Ishikawa (cell line): ENCODE data around the gene L3MBTL1.

Experiments
- CEBPB ChIP-seq: IDR thresholded peaks from 2 replicates; pipeline ENCODE4 v1.6.1; 2012
- CREB1 ChIP-seq: IDR thresholded peaks from 2 replicates; pipeline ENCODE4 v1.6.1; 2012; ENCODE audit warnings: low read depth
- EGR1 ChIP-seq: IDR thresholded peaks from 2 replicates; pipeline ENCODE4 v1.6.1; 2012
- EP300 ChIP-seq: IDR thresholded peaks from 2 replicates; pipeline ENCODE4 v1.6.1; 2012; ENCODE audit warnings: borderline replicate concordance
- FOXM1 ChIP-seq: IDR thresholded peaks from 2 replicates; pipeline ENCODE4 v1.6.1; 2012; ENCODE audit warnings: low read depth, borderline replicate concordance
- NFIC ChIP-seq: IDR thresholded peaks from 2 replicates; pipeline ENCODE4 v1.6.1; 2012
- RAD21 ChIP-seq: IDR thresholded peaks from 2 replicates; pipeline ENCODE4 v1.6.1; 2012; ENCODE audit warnings: low read depth
- TAF1 ChIP-seq: IDR thresholded peaks from 2 replicates; pipeline ENCODE4 v1.6.1; 2012; ENCODE audit warnings: low read depth, mild to moderate bottlenecking
- TCF12 ChIP-seq: IDR thresholded peaks from 2 replicates; pipeline ENCODE4 v1.6.1; 2012; ENCODE audit warnings: low read depth
- YY1 ChIP-seq: IDR thresholded peaks from 2 replicates; pipeline ENCODE4 v1.6.1; 2012; ENCODE audit warnings: low read depth
- ZBTB7A ChIP-seq: IDR thresholded peaks from 2 replicates; pipeline ENCODE4 v1.6.1; 2012; ENCODE audit warnings: low read depth
- TF ChIP-seq, protein P1 (sequence below): IDR thresholded peaks from 2 replicates; pipeline ENCODE4 v1.6.1; 2012; ENCODE audit warnings: low read depth, mild to moderate bottlenecking
- TF ChIP-seq, protein P2 (sequence below): IDR thresholded peaks from 2 replicates; pipeline ENCODE4 v1.6.1; 2012
- TF ChIP-seq, protein P3 (sequence below): IDR thresholded peaks from 2 replicates; pipeline ENCODE4 v1.6.1; 2012

DNA sequence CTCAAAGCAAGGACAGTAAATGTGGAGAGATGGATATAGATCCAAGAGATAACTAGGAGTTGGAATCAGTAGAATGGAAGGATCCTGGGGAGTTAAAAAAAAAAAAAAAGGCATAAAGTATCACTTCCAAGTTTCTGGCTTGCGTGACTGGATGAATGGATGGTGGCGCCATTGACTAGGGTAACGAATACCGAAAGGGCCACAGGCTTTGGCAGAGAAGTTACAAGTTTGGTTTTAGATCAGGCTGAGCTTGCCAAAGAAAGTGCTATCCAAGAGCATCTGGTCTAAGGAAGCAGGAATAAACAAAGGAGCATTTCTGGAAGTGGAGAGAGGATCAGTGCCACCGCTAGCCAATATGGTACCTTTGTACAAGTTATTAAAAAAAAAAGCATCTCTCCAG lies 17.5 kb downstream of the L3MBTL1 start:
- TF ChIP-seq YY1 (no peak), EP300 (no peak), TAF1 (no peak), CEBPB (no peak), NFIC (no peak), FOXM1 (no peak), CREB1 (no peak), RAD21 (no peak), ZBTB7A (no peak), EGR1 (no peak), TCF12 (no peak)
- TF ChIP-seq, protein P1, sequence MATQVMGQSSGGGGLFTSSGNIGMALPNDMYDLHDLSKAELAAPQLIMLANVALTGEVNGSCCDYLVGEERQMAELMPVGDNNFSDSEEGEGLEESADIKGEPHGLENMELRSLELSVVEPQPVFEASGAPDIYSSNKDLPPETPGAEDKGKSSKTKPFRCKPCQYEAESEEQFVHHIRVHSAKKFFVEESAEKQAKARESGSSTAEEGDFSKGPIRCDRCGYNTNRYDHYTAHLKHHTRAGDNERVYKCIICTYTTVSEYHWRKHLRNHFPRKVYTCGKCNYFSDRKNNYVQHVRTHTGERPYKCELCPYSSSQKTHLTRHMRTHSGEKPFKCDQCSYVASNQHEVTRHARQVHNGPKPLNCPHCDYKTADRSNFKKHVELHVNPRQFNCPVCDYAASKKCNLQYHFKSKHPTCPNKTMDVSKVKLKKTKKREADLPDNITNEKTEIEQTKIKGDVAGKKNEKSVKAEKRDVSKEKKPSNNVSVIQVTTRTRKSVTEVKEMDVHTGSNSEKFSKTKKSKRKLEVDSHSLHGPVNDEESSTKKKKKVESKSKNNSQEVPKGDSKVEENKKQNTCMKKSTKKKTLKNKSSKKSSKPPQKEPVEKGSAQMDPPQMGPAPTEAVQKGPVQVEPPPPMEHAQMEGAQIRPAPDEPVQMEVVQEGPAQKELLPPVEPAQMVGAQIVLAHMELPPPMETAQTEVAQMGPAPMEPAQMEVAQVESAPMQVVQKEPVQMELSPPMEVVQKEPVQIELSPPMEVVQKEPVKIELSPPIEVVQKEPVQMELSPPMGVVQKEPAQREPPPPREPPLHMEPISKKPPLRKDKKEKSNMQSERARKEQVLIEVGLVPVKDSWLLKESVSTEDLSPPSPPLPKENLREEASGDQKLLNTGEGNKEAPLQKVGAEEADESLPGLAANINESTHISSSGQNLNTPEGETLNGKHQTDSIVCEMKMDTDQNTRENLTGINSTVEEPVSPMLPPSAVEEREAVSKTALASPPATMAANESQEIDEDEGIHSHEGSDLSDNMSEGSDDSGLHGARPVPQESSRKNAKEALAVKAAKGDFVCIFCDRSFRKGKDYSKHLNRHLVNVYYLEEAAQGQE, result no peak
- TF ChIP-seq, protein P2, sequence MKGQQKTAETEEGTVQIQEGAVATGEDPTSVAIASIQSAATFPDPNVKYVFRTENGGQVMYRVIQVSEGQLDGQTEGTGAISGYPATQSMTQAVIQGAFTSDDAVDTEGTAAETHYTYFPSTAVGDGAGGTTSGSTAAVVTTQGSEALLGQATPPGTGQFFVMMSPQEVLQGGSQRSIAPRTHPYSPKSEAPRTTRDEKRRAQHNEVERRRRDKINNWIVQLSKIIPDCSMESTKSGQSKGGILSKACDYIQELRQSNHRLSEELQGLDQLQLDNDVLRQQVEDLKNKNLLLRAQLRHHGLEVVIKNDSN, result no peak
- TF ChIP-seq, protein P3, sequence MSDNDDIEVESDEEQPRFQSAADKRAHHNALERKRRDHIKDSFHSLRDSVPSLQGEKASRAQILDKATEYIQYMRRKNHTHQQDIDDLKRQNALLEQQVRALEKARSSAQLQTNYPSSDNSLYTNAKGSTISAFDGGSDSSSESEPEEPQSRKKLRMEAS, result no peak
